DND-41 (cell line): Measurements from ENCODE around the gene PBX3.

ENCODE experiments used
- CTCF ChIP-seq: IDR thresholded peaks from 2 replicates; pipeline ENCODE4 v1.5.1; 2012; ENCODE audit warnings: borderline replicate concordance, low read length, moderate library complexity, mild to moderate bottlenecking; ENCODE audit not compliant: poor library complexity, severe bottlenecking; ENCODE audit errors: extremely low read depth
- EZH2 ChIP-seq: IDR thresholded peaks from 3 replicates; pipeline ENCODE4 v1.6.1; 2012; ENCODE audit warnings: borderline replicate concordance, low read depth, mild to moderate bottlenecking, moderate library complexity, low read length, inconsistent platforms; ENCODE audit not compliant: severe bottlenecking

- TF ChIP-seq CTCF (no peak), EZH2 (no peak)
Observed at GRCh38 chr9:125910286-125910685, 163.1 kb downstream of the PBX3 start.
